ENCODE data around the gene CACNA1C. TPM values are rescaled to one million over a fixed set of nuclear protein-coding genes. Genes with fewer than 3 reads are reported as not detected.

Gene CACNA1C
- total RNA-seq, 4 donors from 2014 or later: 3.8 to 13.6 (median 5.7) TPM

DNA sequence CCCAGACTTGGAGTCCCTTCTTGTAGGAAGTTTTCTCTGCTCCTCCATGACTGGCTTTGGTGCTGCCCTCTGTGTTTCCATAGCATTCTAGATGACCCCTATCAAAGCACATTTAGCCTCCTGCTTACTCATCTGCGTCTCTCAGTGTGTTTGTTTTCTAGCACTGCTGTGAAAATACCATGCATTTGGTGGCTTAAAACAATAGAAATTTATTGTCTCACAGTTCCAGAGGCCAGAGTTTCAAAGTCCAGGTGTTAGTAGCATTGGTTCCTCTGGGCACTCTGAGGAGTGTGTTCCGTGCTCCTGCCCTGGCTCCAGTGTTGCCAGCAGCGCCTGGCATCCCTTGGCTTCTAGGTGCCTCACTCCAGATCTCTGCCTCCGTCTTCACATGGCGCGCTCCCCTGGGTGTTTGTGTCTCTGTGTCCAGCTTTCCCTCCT is 86.1 kb downstream of the CACNA1C start:
- TF ChIP-seq, protein P1, sequence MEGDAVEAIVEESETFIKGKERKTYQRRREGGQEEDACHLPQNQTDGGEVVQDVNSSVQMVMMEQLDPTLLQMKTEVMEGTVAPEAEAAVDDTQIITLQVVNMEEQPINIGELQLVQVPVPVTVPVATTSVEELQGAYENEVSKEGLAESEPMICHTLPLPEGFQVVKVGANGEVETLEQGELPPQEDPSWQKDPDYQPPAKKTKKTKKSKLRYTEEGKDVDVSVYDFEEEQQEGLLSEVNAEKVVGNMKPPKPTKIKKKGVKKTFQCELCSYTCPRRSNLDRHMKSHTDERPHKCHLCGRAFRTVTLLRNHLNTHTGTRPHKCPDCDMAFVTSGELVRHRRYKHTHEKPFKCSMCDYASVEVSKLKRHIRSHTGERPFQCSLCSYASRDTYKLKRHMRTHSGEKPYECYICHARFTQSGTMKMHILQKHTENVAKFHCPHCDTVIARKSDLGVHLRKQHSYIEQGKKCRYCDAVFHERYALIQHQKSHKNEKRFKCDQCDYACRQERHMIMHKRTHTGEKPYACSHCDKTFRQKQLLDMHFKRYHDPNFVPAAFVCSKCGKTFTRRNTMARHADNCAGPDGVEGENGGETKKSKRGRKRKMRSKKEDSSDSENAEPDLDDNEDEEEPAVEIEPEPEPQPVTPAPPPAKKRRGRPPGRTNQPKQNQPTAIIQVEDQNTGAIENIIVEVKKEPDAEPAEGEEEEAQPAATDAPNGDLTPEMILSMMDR (IDR thresholded peaks at IDR 0.05): no peak
- ATAC-seq (ENCODE audit: low FRiP score) (no peak), DNase-seq (ENCODE audit: low spot score) (no peak)

- no peak for DNase-seq (ENCODE audit: low spot score)
- no peak for ATAC-seq (ENCODE audit: low FRiP score)
- TF ChIP-seq, protein P1 (IDR thresholded peaks at IDR 0.05): no peak
These were observed 86.9 kb downstream of the CACNA1C start for GRCh38 chr12:2139651-2140050.

GRCh38 chr12:2140858-2141519 is 88.2 kb downstream of the CACNA1C start:
- ATAC-seq (ENCODE audit: low FRiP score) (no peak), DNase-seq (ENCODE audit: low spot score) (no peak)
- TF ChIP-seq, protein P1 (IDR thresholded peaks at IDR 0.05): no peak

- no peak for ATAC-seq (ENCODE audit: low FRiP score)
- TF ChIP-seq, protein P1 (IDR thresholded peaks at IDR 0.05): no peak
- no peak for DNase-seq (ENCODE audit: low spot score)
These were observed 89.3 kb downstream of the CACNA1C start for GRCh38 chr12:2142068-2142467.

GRCh38 chr12:2144951-2145350 is 92.2 kb downstream of the CACNA1C start:
- no peak for ATAC-seq (ENCODE audit: low FRiP score)
- DNase-seq (ENCODE audit: low spot score): no peak
- TF ChIP-seq, protein P1 (IDR thresholded peaks at IDR 0.05): no peak

GRCh38 chr12:2145433-2145998 is 92.7 kb downstream of the CACNA1C start:
- TF ChIP-seq, protein P1 (IDR thresholded peaks at IDR 0.05): no peak
- ATAC-seq (ENCODE audit: low FRiP score): no peak
- no peak for DNase-seq (ENCODE audit: low spot score)

DNA sequence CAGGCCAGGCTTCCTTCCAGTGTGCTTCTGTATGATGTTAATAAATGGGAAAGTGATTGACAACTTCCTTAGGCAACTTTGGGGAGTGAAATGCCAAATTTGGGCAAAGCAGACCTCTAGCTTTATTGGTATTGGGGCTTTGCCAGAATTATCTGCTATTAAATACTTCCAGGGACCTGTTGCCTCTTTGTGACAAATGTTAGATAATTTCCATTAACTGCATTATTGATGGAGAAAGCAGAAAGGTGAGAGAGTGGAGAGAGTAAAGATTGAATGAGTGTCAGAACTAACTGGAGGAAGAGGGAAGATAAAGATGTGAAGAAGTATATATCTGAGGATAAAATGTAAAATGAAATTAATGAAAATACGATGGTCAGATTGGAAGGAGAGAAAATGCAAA is 94.5 kb downstream of the CACNA1C start:
- ATAC-seq (ENCODE audit: low FRiP score): no peak
- DNase-seq (ENCODE audit: low spot score): no peak
- TF ChIP-seq, protein P1 (IDR thresholded peaks at IDR 0.05): no peak
